GM06990 (cell line): ENCODE measurements around the gene C1orf94.

Experiments used
- DNase-seq: peaks from one replicate; pipeline ENCODE4 v3.0.0-alpha.2; 2011; ENCODE audit not compliant: insufficient read length; ENCODE audit errors: extremely low read depth
- H3K27me3 ChIP-seq: replicated peaks from 2 replicates; pipeline ENCODE4 v1.6.0; 2011; ENCODE audit warnings: low read length; ENCODE audit not compliant: control insufficient read depth, insufficient read depth
- H3K36me3 ChIP-seq: 2 replicates; pipeline ENCODE4 v1.5.1; 2011; ENCODE audit warnings: low read length; ENCODE audit not compliant: control insufficient read depth, insufficient read depth
- H3K4me3 ChIP-seq: replicated peaks from 2 replicates; pipeline ENCODE4 v1.5.1; 2011; ENCODE audit warnings: low read depth, mild to moderate bottlenecking, control low read depth, low read length
- TF ChIP-seq, protein P1 (sequence below): IDR thresholded peaks from 2 replicates; pipeline ENCODE4 v1.5.1; 2011; ENCODE audit warnings: low read length, control low read depth, mild to moderate bottlenecking, inconsistent platforms; ENCODE audit not compliant: insufficient read depth, poor library complexity, severe bottlenecking

C1orf94 gene

GRCh38 chr1:34266127-34266951 lies 89.6 kb downstream of the C1orf94 start:
- peaks cover 2% of the 10 kb centered on the region; the same call in 1 of the 2 replicates for H3K27me3 ChIP-seq
- H3K36me3 ChIP-seq = no peaks in the 10 kb centered on the region
- TF ChIP-seq, protein P1, sequence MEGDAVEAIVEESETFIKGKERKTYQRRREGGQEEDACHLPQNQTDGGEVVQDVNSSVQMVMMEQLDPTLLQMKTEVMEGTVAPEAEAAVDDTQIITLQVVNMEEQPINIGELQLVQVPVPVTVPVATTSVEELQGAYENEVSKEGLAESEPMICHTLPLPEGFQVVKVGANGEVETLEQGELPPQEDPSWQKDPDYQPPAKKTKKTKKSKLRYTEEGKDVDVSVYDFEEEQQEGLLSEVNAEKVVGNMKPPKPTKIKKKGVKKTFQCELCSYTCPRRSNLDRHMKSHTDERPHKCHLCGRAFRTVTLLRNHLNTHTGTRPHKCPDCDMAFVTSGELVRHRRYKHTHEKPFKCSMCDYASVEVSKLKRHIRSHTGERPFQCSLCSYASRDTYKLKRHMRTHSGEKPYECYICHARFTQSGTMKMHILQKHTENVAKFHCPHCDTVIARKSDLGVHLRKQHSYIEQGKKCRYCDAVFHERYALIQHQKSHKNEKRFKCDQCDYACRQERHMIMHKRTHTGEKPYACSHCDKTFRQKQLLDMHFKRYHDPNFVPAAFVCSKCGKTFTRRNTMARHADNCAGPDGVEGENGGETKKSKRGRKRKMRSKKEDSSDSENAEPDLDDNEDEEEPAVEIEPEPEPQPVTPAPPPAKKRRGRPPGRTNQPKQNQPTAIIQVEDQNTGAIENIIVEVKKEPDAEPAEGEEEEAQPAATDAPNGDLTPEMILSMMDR = no peak
- no peak overlapping the region for H3K4me3 ChIP-seq
- DNase-seq = no peak

GRCh38 chr1:34267326-34267725 lies 90.6 kb downstream of the C1orf94 start:
- no peak for DNase-seq

GRCh38 chr1:34268311-34268954 lies 91.7 kb downstream of the C1orf94 start:
- H3K36me3 ChIP-seq = no peaks in the 10 kb centered on the region
- TF ChIP-seq, protein P1 = no peak
- peaks cover 2% of the 10 kb centered on the region; the same call in 1 of the 2 replicates for H3K27me3 ChIP-seq
- no peak for DNase-seq
- no peak overlapping the region for H3K4me3 ChIP-seq

More at GRCh38 chr1:34267326-34267725, 90.6 kb downstream of the C1orf94 start:
- Histone ChIP-seq H3K36me3 (no peaks in the 10 kb centered on the region), H3K27me3 (peaks cover 2% of the 10 kb centered on the region; the same call in 1 of the 2 replicates), H3K4me3 (no peak overlapping the region)
- TF ChIP-seq, protein P1 = no peak
